Body of pancreas (tissue), 4 donors: ENCODE data around the gene CTTNBP2.

Experiments used
- CTCF ChIP-seq, 7 experiments: fragments of 450-650 bp in 4 of 7; fragments of 200-600 bp in 3 of 7; sonication (generic) in 3 of 7; IDR thresholded peaks; one replicate each; pipeline ENCODE4 v1.5.1; 2016 to 2019; ENCODE audit warnings: antibody characterized with exemption in 7 of 7
- POLR2A ChIP-seq, 3 donors: fragments of 450-650 bp; IDR thresholded peaks; one replicate each; pipeline ENCODE4 v1.6.1; 2016; ENCODE audit warnings: antibody characterized with exemption in 3 of 3, mild to moderate bottlenecking in 2 of 3

GRCh38 chr7:117803476-117803875, 69.8 kb downstream of the CTTNBP2 start:
- TF ChIP-seq CTCF (IDR thresholded peaks at IDR 0.05) (no peak), POLR2A (IDR thresholded peaks at IDR 0.05) (no peak)
